ENCODE measurements around the gene BCDIN3D. TPM values are rescaled to one million over a fixed set of nuclear protein-coding genes. Genes with fewer than 3 reads are reported as not detected.

BCDIN3D gene
- total RNA-seq, 1 donor from 2014 or later: 3.1 TPM

DNA sequence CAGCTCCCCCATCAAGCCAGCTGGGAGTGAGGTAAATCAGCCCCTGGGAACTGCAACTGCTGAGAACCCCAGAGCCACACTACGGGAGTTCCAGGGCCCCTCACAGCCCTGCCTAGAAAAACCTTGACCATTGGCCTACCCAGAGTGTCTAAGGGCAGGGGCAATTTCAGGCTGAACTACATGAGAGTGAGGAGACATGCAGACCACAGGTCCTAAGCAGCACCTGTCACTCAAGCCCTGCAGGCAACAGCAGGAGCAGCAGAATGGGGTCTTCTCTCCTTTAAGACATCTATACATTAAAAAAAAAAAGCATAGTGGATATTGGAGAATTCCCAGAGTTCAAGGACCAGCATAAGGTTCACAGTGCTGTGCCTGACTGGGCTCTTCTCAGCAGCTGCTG is 19.6 kb downstream of the BCDIN3D start:
- no peak overlapping the region for H3K4me2 ChIP-seq (ENCODE audit: low read length)
- H3K79me2 ChIP-seq (ENCODE audit: insufficient read depth, low read length): peaks cover 87% of the 10 kb centered on the region
- H3K27me3 Mint-ChIP-seq (ENCODE audit: low read depth, unreplicated experiment): no peaks in the 10 kb centered on the region
- no peaks in the 10 kb centered on the region for H3K9me3 ChIP-seq (ENCODE audit: insufficient read depth, low read depth, low read length)
- H3K36me3 ChIP-seq (ENCODE audit: insufficient read depth, low read length): no peaks in the 10 kb centered on the region
- peaks cover 32% of the 10 kb centered on the region for H3K4me1 ChIP-seq (ENCODE audit: insufficient read depth, low read length)
- H4K20me1 ChIP-seq (ENCODE audit: insufficient read depth, low read length): peaks cover 85% of the 10 kb centered on the region
- FAIRE-seq (no peak), DNase-seq (ENCODE audit: low read depth) (no peak)
- TF ChIP-seq, protein P1, sequence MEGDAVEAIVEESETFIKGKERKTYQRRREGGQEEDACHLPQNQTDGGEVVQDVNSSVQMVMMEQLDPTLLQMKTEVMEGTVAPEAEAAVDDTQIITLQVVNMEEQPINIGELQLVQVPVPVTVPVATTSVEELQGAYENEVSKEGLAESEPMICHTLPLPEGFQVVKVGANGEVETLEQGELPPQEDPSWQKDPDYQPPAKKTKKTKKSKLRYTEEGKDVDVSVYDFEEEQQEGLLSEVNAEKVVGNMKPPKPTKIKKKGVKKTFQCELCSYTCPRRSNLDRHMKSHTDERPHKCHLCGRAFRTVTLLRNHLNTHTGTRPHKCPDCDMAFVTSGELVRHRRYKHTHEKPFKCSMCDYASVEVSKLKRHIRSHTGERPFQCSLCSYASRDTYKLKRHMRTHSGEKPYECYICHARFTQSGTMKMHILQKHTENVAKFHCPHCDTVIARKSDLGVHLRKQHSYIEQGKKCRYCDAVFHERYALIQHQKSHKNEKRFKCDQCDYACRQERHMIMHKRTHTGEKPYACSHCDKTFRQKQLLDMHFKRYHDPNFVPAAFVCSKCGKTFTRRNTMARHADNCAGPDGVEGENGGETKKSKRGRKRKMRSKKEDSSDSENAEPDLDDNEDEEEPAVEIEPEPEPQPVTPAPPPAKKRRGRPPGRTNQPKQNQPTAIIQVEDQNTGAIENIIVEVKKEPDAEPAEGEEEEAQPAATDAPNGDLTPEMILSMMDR (IDR thresholded peaks at IDR 0.05; ENCODE audit: insufficient read depth, low read depth, low read length): no peak
- no peak for TF ChIP-seq EZH2 (IDR thresholded peaks at IDR 0.05; ENCODE audit: insufficient read depth, low read length)
- H2AFZ ChIP-seq (ENCODE audit: low read depth, low read length): no peak overlapping the region
- H3K27me3 ChIP-seq (ENCODE audit: insufficient read depth, low read length): no peaks in the 10 kb centered on the region
- no peak overlapping the region for H3K27ac Mint-ChIP-seq (ENCODE audit: unreplicated experiment)
- no peak overlapping the region for H3K9ac ChIP-seq (ENCODE audit: low read length)
- H3K4me3 ChIP-seq (ENCODE audit: insufficient read depth, low read depth, low read length): no peak overlapping the region
- no peak overlapping the region for H3K4me3 Mint-ChIP-seq (ENCODE audit: unreplicated experiment)
- H3K36me3 Mint-ChIP-seq (ENCODE audit: low read depth, unreplicated experiment): peaks cover 6% of the 10 kb centered on the region
- H3K27ac ChIP-seq (ENCODE audit: low read depth, low read length): no peak overlapping the region
- H3K4me1 Mint-ChIP-seq (ENCODE audit: low read depth, unreplicated experiment): peaks cover 44% of the 10 kb centered on the region
- no peaks in the 10 kb centered on the region for H3K9me3 Mint-ChIP-seq (ENCODE audit: unreplicated experiment)

DNA sequence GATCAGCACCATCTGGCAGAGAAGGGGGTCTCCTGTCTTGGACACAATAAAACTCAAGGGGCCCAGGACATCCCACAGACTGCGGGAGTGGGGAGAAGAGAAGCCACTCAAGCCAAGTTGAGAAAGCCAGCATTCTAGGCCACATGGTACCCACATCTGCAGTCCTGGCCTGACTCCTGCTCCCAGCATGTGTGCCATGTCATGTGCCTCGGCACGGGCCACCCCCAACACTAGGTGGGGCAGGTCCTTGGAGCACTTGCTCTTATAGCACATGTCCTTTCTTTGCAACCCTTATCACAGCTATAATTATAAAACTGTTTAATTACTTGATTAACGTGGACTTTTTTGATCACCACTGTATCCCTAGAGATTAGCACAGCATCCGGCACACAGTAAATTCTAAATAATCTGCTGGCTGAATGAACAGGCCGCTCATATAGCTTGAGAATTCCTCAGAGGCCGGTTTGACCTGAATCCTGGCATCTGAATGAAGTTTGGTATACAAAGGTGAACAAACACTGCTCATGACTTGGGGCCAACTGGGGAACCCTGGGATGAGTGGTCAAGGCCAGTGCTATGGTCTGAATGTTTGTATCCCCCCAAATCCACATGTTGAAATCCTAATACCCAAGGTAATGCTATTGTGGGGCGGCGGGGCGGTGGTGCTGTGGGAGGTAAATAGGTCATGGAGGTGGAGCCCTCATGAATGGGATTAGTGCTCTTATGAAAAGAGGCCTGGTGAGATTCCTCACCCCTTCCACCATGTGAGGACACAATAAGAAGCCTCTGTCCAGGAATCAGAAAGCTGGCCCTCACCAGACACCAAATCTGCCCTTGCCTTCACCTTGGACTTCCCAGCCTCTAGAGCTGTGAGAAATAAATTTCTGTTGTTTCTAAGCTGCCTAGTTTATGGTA is 21.3 kb downstream of the BCDIN3D start:
- no peaks in the 10 kb centered on the region for H3K27me3 ChIP-seq (ENCODE audit: insufficient read depth, low read length)
- FAIRE-seq (no peak), DNase-seq (ENCODE audit: low read depth) (no peak)
- TF ChIP-seq, protein P1 (IDR thresholded peaks at IDR 0.05; ENCODE audit: insufficient read depth, low read depth, low read length): no peak
- TF ChIP-seq EZH2 (IDR thresholded peaks at IDR 0.05; ENCODE audit: insufficient read depth, low read length): no peak
- H3K79me2 ChIP-seq (ENCODE audit: insufficient read depth, low read length): peaks cover 76% of the 10 kb centered on the region
- Mint-ChIP-seq H3K4me1 (ENCODE audit: low read depth, unreplicated experiment) (peaks cover 42% of the 10 kb centered on the region), H3K36me3 (ENCODE audit: low read depth, unreplicated experiment) (peaks cover 6% of the 10 kb centered on the region), H3K9me3 (ENCODE audit: unreplicated experiment) (no peaks in the 10 kb centered on the region), H3K27ac (ENCODE audit: unreplicated experiment) (no peak overlapping the region), H3K4me3 (ENCODE audit: unreplicated experiment) (no peak overlapping the region), H3K27me3 (ENCODE audit: low read depth, unreplicated experiment) (no peaks in the 10 kb centered on the region)
- no peak overlapping the region for H3K4me3 ChIP-seq (ENCODE audit: insufficient read depth, low read depth, low read length)
- no peak overlapping the region for H3K9ac ChIP-seq (ENCODE audit: low read length)
- H3K4me1 ChIP-seq (ENCODE audit: insufficient read depth, low read length): peaks cover 25% of the 10 kb centered on the region
- H3K36me3 ChIP-seq (ENCODE audit: insufficient read depth, low read length): no peaks in the 10 kb centered on the region
- H3K27ac ChIP-seq (ENCODE audit: low read depth, low read length): no peak overlapping the region
- H4K20me1 ChIP-seq (ENCODE audit: insufficient read depth, low read length): peaks cover 78% of the 10 kb centered on the region
- H3K4me2 ChIP-seq (ENCODE audit: low read length): no peak overlapping the region
- H2AFZ ChIP-seq (ENCODE audit: low read depth, low read length): no peak overlapping the region
- H3K9me3 ChIP-seq (ENCODE audit: insufficient read depth, low read depth, low read length): no peaks in the 10 kb centered on the region

DNA sequence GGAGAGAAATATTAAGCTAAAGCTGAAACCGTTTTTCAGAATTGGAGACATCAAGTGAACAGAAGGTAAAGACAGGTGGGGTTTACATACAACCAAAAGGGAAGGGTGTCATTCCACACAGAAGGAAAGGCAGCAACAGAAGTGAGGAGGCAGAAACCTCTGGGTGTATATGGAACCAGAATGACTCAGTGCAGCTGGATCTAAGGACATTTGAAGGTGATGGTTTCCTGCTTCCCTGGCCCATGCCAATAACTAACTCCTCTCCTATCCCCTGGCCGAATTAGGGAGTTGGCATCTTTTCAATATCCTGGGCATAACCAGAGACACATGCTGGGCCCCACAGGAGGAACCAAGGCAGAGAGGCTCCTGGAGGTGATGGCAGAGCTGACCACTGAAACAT is 23.1 kb downstream of the BCDIN3D start:
- H3K27me3 ChIP-seq (ENCODE audit: insufficient read depth, low read length): no peaks in the 10 kb centered on the region
- no peak for FAIRE-seq
- no peak for DNase-seq (ENCODE audit: low read depth)
- peak overlapping the region; percentile 9 for H3K27ac Mint-ChIP-seq (ENCODE audit: unreplicated experiment)
- H3K79me2 ChIP-seq (ENCODE audit: insufficient read depth, low read length): peaks cover 58% of the 10 kb centered on the region
- no peak for TF ChIP-seq EZH2 (IDR thresholded peaks at IDR 0.05; ENCODE audit: insufficient read depth, low read length)
- TF ChIP-seq, protein P1 (IDR thresholded peaks at IDR 0.05; ENCODE audit: insufficient read depth, low read depth, low read length): no peak
- H3K4me2 ChIP-seq (ENCODE audit: low read length): no peak overlapping the region
- H3K27ac ChIP-seq (ENCODE audit: low read depth, low read length): no peak overlapping the region
- no peak overlapping the region for H3K9ac ChIP-seq (ENCODE audit: low read length)
- H3K36me3 Mint-ChIP-seq (ENCODE audit: low read depth, unreplicated experiment): peaks cover 13% of the 10 kb centered on the region
- H3K4me3 ChIP-seq (ENCODE audit: insufficient read depth, low read depth, low read length): no peak overlapping the region
- H2AFZ ChIP-seq (ENCODE audit: low read depth, low read length): no peak overlapping the region
- peaks cover 61% of the 10 kb centered on the region for H4K20me1 ChIP-seq (ENCODE audit: insufficient read depth, low read length)
- peaks cover 7% of the 10 kb centered on the region for H3K4me1 ChIP-seq (ENCODE audit: insufficient read depth, low read length)
- H3K27me3 Mint-ChIP-seq (ENCODE audit: low read depth, unreplicated experiment): no peaks in the 10 kb centered on the region
- H3K4me3 Mint-ChIP-seq (ENCODE audit: unreplicated experiment): no peak overlapping the region
- no peaks in the 10 kb centered on the region for H3K9me3 ChIP-seq (ENCODE audit: insufficient read depth, low read depth, low read length)
- peaks cover 2% of the 10 kb centered on the region for H3K36me3 ChIP-seq (ENCODE audit: insufficient read depth, low read length)
- no peaks in the 10 kb centered on the region for H3K9me3 Mint-ChIP-seq (ENCODE audit: unreplicated experiment)
- peaks cover 28% of the 10 kb centered on the region for H3K4me1 Mint-ChIP-seq (ENCODE audit: low read depth, unreplicated experiment)

Measured in astrocyte (in vitro differentiated cells and primary cell).